Gastrocnemius medialis (tissue), 4 donors: ENCODE measurements around the gene PHKA1. TPM values are rescaled to one million over a fixed set of nuclear protein-coding genes. Genes with fewer than 3 reads are reported as not detected.

Experiments used
- ATAC-seq, 2 donors: fragments of 150-250 bp; one replicate each; pipeline ENCODE4 v1.9.1; 2016
- DNase-seq, 2 donors: peaks; one replicate each; pipeline ENCODE4 v3.0.0-alpha.2; 2019
- H3K27ac ChIP-seq, 4 donors: fragments of 200-600 bp; sonication (generic); 1 replicate in 1 of 4; 2 replicates in 3 of 4; pipeline ENCODE4 v1.5.1; 2016 to 2018; ENCODE audit warnings: mild to moderate bottlenecking in 2 of 4, moderate library complexity in 1 of 4
- H3K27me3 ChIP-seq, 3 donors: fragments of 200-600 bp; sonication (generic) in 2 of 3; 1 replicate in 1 of 3; 2 replicates in 2 of 3; pipeline versions ENCODE4 v1.5.1 to v1.6.0; 2016 to 2019; ENCODE audit warnings: mild to moderate bottlenecking in 1 of 3, moderate library complexity in 1 of 3
- H3K36me3 ChIP-seq, 2 donors: fragments of 200-600 bp; sonication (generic) in 1 of 2; one replicate each; pipeline ENCODE4 v1.5.1; 2017 to 2018
- H3K4me1 ChIP-seq, 2 donors: fragments of 200-600 bp; sonication (generic) in 1 of 2; one replicate each; pipeline ENCODE4 v1.5.1; 2016 to 2017; ENCODE audit warnings: mild to moderate bottlenecking in 2 of 2
- H3K4me3 ChIP-seq, 4 donors: fragments of 200-600 bp; sonication (generic) in 3 of 4; 1 replicate in 1 of 4; 2 replicates in 3 of 4; pipeline ENCODE4 v1.5.1; 2016 to 2019; ENCODE audit warnings: mild to moderate bottlenecking in 2 of 4
- H3K9me3 ChIP-seq, 3 donors: fragments of 200-600 bp; sonication (generic) in 2 of 3; 1 replicate in 1 of 3; 2 replicates in 2 of 3; pipeline ENCODE4 v1.5.1; 2016 to 2019
- POLR2A ChIP-seq, 2 donors: fragments of 450-650 bp; IDR thresholded peaks; one replicate each; pipeline ENCODE4 v1.6.1; 2017; ENCODE audit warnings: antibody characterized with exemption in 2 of 2, mild to moderate bottlenecking in 2 of 2, moderate library complexity in 2 of 2
- in situ Hi-C, 4 donors: fragments of 200-750 bp; cut with MboI; loops; one replicate each; pipeline versions ENCODE4 v1.15.0 to v1.8.0; 2017; ENCODE audit warnings: low sequenced_read_pairs in 4 of 4
- intact Hi-C: fragments of 100-400 bp; cut with DNase I; formaldehyde crosslinking; loops from one replicate; pipeline ENCODE4 v1.15.1; 2023; ENCODE audit warnings: low total_unique reads
- total RNA-seq, 4 donors: library from RNA; depleted of rRNA; stranded (reverse); fragments of >200 nt; gene quantifications; one replicate each; pipeline versions ENCODE4 v1.1.0 to v1.2.3, GENCODE V29; 2016
- TF ChIP-seq, protein P1 (sequence below), 5 experiments: fragments of 450-650 bp in 3 of 5; fragments of 200-600 bp in 2 of 5; sonication (generic) in 2 of 5; IDR thresholded peaks in 4 of 5; conservative IDR thresholded peaks in 1 of 5; 1 replicate in 4 of 5; 2 replicates in 1 of 5; pipeline ENCODE4 v1.5.1; 2016 to 2019; ENCODE audit warnings: antibody characterized with exemption in 5 of 5, mild to moderate bottlenecking in 3 of 5, moderate library complexity in 3 of 5

PHKA1 gene
- total RNA-seq, 4 donors from 2014 or later = 33.5 to 176 (median 107) TPM

DNA sequence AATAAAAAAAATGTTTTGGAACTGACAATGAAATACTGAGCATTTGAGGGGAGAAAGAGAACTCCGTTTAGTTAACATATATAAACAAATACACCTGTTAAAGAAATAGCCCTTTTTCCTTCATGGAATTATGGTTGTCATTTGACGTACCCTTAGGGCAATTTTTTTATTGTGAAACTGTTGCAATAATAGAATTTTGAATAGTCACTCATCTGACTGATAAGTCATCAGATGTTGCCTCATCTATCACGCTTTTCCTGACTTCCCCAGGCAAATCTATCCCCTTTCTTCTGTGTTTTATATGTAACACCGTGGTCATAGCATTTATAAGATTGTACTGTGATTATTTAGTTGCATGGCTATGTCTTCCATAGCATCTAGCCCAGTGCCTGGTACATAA is 72.5 kb downstream of the PHKA1 start:
- TF ChIP-seq, protein P1, sequence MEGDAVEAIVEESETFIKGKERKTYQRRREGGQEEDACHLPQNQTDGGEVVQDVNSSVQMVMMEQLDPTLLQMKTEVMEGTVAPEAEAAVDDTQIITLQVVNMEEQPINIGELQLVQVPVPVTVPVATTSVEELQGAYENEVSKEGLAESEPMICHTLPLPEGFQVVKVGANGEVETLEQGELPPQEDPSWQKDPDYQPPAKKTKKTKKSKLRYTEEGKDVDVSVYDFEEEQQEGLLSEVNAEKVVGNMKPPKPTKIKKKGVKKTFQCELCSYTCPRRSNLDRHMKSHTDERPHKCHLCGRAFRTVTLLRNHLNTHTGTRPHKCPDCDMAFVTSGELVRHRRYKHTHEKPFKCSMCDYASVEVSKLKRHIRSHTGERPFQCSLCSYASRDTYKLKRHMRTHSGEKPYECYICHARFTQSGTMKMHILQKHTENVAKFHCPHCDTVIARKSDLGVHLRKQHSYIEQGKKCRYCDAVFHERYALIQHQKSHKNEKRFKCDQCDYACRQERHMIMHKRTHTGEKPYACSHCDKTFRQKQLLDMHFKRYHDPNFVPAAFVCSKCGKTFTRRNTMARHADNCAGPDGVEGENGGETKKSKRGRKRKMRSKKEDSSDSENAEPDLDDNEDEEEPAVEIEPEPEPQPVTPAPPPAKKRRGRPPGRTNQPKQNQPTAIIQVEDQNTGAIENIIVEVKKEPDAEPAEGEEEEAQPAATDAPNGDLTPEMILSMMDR (IDR thresholded peaks at IDR 0.05 in 4 of 5, conservative IDR thresholded peaks at IDR 0.05 in 1 of 5) = no peak
- no peak for TF ChIP-seq POLR2A (IDR thresholded peaks at IDR 0.05)
- no peak for ATAC-seq
- intact Hi-C loops = loop anchor here (10.0 kb wide), 1 partner anchor 47 kb away; no protein-coding TSS in a partner anchor
- no peaks in the 10 kb centered on the region for H3K4me1 ChIP-seq
- in situ Hi-C loops = no loop called here
- no peaks in the 10 kb centered on the region for H3K9me3 ChIP-seq
- H3K4me3 ChIP-seq = no peak overlapping the region
- no peak overlapping the region for H3K27ac ChIP-seq
- no peak for DNase-seq
- peaks cover 0 to 28% of the 10 kb centered on the region in 2 donors for H3K36me3 ChIP-seq
- no peaks in the 10 kb centered on the region for H3K27me3 ChIP-seq

DNA sequence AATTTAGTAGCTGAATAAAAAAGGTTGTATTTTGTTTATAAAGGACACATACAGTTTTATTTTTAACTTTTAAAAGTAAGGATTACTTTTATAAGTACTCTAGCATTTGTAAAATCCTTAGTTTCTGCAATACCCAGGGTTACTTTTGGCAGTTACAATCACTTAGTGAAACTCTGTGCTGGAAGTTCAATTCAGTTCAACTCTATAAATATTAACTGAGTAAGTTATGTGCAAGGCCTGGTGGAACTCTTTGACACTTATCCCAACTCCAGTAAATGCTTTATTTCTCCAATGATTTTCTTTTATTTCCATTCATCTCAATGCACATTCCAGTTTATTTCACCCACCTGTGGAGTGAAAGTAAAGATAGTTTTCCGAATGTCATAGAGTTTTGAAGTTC is 78.2 kb downstream of the PHKA1 start:
- intact Hi-C loops (no loop called here), in situ Hi-C loops (no loop called here)
- H3K4me3 ChIP-seq = no peak overlapping the region
- DNase-seq = no peak
- ATAC-seq = no peak
- peaks cover 0 to 22% of the 10 kb centered on the region in 2 donors for H3K36me3 ChIP-seq
- H3K27ac ChIP-seq = peak overlapping the region in 2 of 4 donors; percentile 30
- H3K27me3 ChIP-seq = no peaks in the 10 kb centered on the region
- peaks cover 0 to 3% of the 10 kb centered on the region in 2 donors for H3K4me1 ChIP-seq
- TF ChIP-seq POLR2A (IDR thresholded peaks at IDR 0.05) = no peak
- TF ChIP-seq, protein P1 (IDR thresholded peaks at IDR 0.05 in 4 of 5, conservative IDR thresholded peaks at IDR 0.05 in 1 of 5) = no peak
- no peaks in the 10 kb centered on the region for H3K9me3 ChIP-seq

DNA sequence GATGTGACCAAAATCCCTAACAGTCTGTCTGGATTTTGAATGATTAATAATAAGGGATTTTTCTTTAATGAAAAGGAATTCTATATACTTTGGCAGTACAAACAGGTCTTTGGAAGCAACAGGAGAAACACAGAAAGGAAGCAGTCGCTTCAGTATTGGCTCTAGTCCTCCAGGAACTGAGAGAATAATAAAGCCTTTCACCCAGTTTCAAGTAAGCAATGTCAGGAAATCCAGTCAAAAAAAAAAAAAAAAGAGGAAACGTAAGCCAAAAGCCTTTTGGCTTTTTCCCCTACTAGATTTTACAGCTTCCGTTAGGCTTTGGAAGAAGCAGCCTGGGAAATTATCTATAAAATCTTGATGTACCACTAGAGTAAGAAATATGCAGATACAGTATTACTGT is 79.8 kb downstream of the PHKA1 start:
- in situ Hi-C loops (no loop called here), intact Hi-C loops (no loop called here)
- H3K36me3 ChIP-seq = peaks cover 0 to 31% of the 10 kb centered on the region in 2 donors
- H3K4me1 ChIP-seq = peaks cover 0 to 3% of the 10 kb centered on the region in 2 donors
- no peak for DNase-seq
- H3K27me3 ChIP-seq = no peaks in the 10 kb centered on the region
- ATAC-seq = no peak
- H3K27ac ChIP-seq = peak overlapping the region in 3 of 4 donors; percentile 19 to 55 (median 24)
- no peak for TF ChIP-seq POLR2A (IDR thresholded peaks at IDR 0.05)
- TF ChIP-seq, protein P1 (IDR thresholded peaks at IDR 0.05 in 4 of 5, conservative IDR thresholded peaks at IDR 0.05 in 1 of 5) = no peak
- H3K4me3 ChIP-seq = no peak overlapping the region
- no peaks in the 10 kb centered on the region for H3K9me3 ChIP-seq

- no peaks in the 10 kb centered on the region for H3K27me3 ChIP-seq
- in situ Hi-C loops (no loop called here), intact Hi-C loops (no loop called here)
- H3K9me3 ChIP-seq = no peaks in the 10 kb centered on the region
- ATAC-seq (no peak), DNase-seq (no peak)
- H3K36me3 ChIP-seq = peaks cover 0 to 37% of the 10 kb centered on the region in 2 donors
- H3K4me1 ChIP-seq = no peaks in the 10 kb centered on the region
- no peak for TF ChIP-seq POLR2A (IDR thresholded peaks at IDR 0.05)
- TF ChIP-seq, protein P1 (IDR thresholded peaks at IDR 0.05 in 4 of 5, conservative IDR thresholded peaks at IDR 0.05 in 1 of 5) = no peak
- H3K27ac ChIP-seq = no peak overlapping the region
- no peak overlapping the region for H3K4me3 ChIP-seq
These were observed 83.9 kb downstream of the PHKA1 start for GRCh38 chrX:72630185-72630584.

DNA sequence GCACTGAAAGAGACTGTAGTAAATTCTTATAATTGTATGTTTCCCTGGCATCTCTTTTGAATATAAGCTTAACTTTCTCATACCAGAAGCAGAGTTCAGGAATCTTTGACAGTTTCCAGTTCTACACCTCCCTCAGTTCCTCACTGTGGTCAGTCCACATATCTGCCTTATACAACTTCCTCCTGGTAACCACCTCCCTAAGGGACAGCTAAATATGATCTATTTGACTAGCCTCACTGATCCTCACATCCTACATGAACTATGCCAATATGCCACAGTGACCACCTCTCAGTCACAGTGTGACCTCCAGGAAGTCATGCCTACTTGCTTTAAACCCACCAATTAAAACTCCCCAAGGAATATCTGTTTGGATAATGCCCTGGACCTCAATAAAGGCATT is 89.9 kb downstream of the PHKA1 start:
- ATAC-seq (no peak), DNase-seq (no peak)
- H3K36me3 ChIP-seq = peaks cover 0 to 14% of the 10 kb centered on the region in 2 donors
- H3K27me3 ChIP-seq = no peaks in the 10 kb centered on the region
- intact Hi-C loops = no loop called here
- no peaks in the 10 kb centered on the region for H3K9me3 ChIP-seq
- peak overlapping the region in 2 of 4 donors; percentile 13 to 29 for H3K27ac ChIP-seq
- in situ Hi-C loops = no loop called here
- H3K4me1 ChIP-seq = peaks cover 0 to 7% of the 10 kb centered on the region in 2 donors
- TF ChIP-seq, protein P1 (IDR thresholded peaks at IDR 0.05 in 4 of 5, conservative IDR thresholded peaks at IDR 0.05 in 1 of 5) = no peak
- no peak for TF ChIP-seq POLR2A (IDR thresholded peaks at IDR 0.05)
- H3K4me3 ChIP-seq = no peak overlapping the region
